CD14-positive monocyte (primary cell): ENCODE results near the gene SLC24A3. TPM values are rescaled to one million over a fixed set of nuclear protein-coding genes. Genes with fewer than 3 reads are reported as not detected.

Experiments
- DNase-seq, 3 donors: peaks; one replicate each; pipeline ENCODE4 v3.0.0-alpha.2; 2011 to 2022
- H2AFZ ChIP-seq: 2 replicates; pipeline ENCODE4 v1.6.0; 2012; ENCODE audit warnings: mild to moderate bottlenecking, low read depth, low read length, inconsistent platforms; ENCODE audit not compliant: insufficient read depth, poor library complexity, severe bottlenecking
- H3K27ac ChIP-seq, 2 donors: 1 replicate in 1 of 2; 2 replicates in 1 of 2; pipeline ENCODE4 v1.5.1; 2012 to 2013; ENCODE audit warnings: low read length in 2 of 2, control low read depth in 1 of 2, inconsistent platforms in 1 of 2, low read depth in 1 of 2, mild to moderate bottlenecking in 1 of 2
- H3K27me3 ChIP-seq, 2 donors: one replicate each; pipeline versions ENCODE4 v1.6.0 to v1.6.1; 2011 to 2013; ENCODE audit warnings: low read length in 2 of 2; ENCODE audit not compliant: control insufficient read depth in 2 of 2, insufficient read depth in 2 of 2
- H3K36me3 ChIP-seq, 2 donors: replicated peaks in 1 of 2; 1 replicate in 1 of 2; 2 replicates in 1 of 2; pipeline versions ENCODE4 v1.5.1 to v1.6.1; 2012 to 2013; ENCODE audit warnings: low read length in 2 of 2, control low read depth in 1 of 2, inconsistent platforms in 1 of 2, mild to moderate bottlenecking in 1 of 2; ENCODE audit not compliant: insufficient read depth in 2 of 2, control insufficient read depth in 1 of 2
- H3K4me1 ChIP-seq, 2 donors: 1 replicate in 1 of 2; 2 replicates in 1 of 2; pipeline versions ENCODE4 v1.5.1 to v1.6.1; 2012 to 2013; ENCODE audit warnings: low read length in 2 of 2, control low read depth in 1 of 2, inconsistent platforms in 1 of 2, mild to moderate bottlenecking in 1 of 2, moderate library complexity in 1 of 2; ENCODE audit not compliant: insufficient read depth in 2 of 2, control insufficient read depth in 1 of 2
- H3K4me2 ChIP-seq: replicated peaks from 2 replicates; pipeline ENCODE3; 2012; ENCODE audit warnings: low read length, moderate library complexity, mild to moderate bottlenecking; ENCODE audit not compliant: poor library complexity, severe bottlenecking; ENCODE audit errors: extremely low read depth
- H3K4me3 ChIP-seq, 3 experiments: fragments of 200-600 bp in 1 of 3; sonication (generic) in 1 of 3; replicated peaks in 1 of 3; 1 replicate in 2 of 3; 2 replicates in 1 of 3; pipeline ENCODE4 v1.5.1; 2011 to 2013; ENCODE audit warnings: low read length in 3 of 3, mild to moderate bottlenecking in 3 of 3, control low read depth in 2 of 3, low read depth in 2 of 3, inconsistent platforms in 1 of 3, moderate library complexity in 1 of 3
- H3K79me2 ChIP-seq: 2 replicates; pipeline ENCODE4 v1.6.0; 2012; ENCODE audit warnings: mild to moderate bottlenecking, control low read depth, inconsistent platforms, low read length, moderate library complexity; ENCODE audit not compliant: insufficient read depth
- H3K9ac ChIP-seq: 2 replicates; pipeline ENCODE4 v1.6.0; 2017; ENCODE audit warnings: low read length, mild to moderate bottlenecking; ENCODE audit not compliant: insufficient read depth, poor library complexity, severe bottlenecking
- H3K9me3 ChIP-seq, 2 donors: replicated peaks in 1 of 2; 1 replicate in 1 of 2; 2 replicates in 1 of 2; pipeline versions ENCODE4 v1.5.1 to v1.6.1; 2012 to 2013; ENCODE audit warnings: low read length in 2 of 2, control low read depth in 1 of 2; ENCODE audit not compliant: control insufficient read depth in 1 of 2, insufficient read depth in 1 of 2
- H4K20me1 ChIP-seq: 2 replicates; pipeline ENCODE4 v1.6.0; 2012; ENCODE audit warnings: mild to moderate bottlenecking, low read length, control low read depth, moderate library complexity; ENCODE audit not compliant: insufficient read depth
- H3K27ac Mint-ChIP-seq, 7 donors: one replicate each; pipeline ENCODE4 v1.8.0; 2020; ENCODE audit warnings: mild to moderate bottlenecking in 7 of 7, mixed read lengths in 7 of 7, moderate library complexity in 6 of 7, inconsistent platforms in 2 of 7
- H3K27me3 Mint-ChIP-seq, 3 donors: one replicate each; pipeline ENCODE4 v1.8.0; 2021 to 2022; ENCODE audit warnings: low read depth in 3 of 3, mild to moderate bottlenecking in 3 of 3, mixed read lengths in 3 of 3, moderate library complexity in 3 of 3, inconsistent platforms in 1 of 3
- H3K36me3 Mint-ChIP-seq, 2 donors: one replicate each; pipeline ENCODE4 v1.8.0; 2020; ENCODE audit warnings: mixed read lengths in 2 of 2, inconsistent platforms in 1 of 2, mild to moderate bottlenecking in 1 of 2
- H3K4me1 Mint-ChIP-seq: one replicate; pipeline ENCODE4 v1.8.0; 2020; ENCODE audit warnings: mild to moderate bottlenecking, mixed read lengths
- H3K4me3 Mint-ChIP-seq, 2 donors: one replicate each; pipeline ENCODE4 v1.8.0; 2020; ENCODE audit warnings: mild to moderate bottlenecking in 2 of 2, mixed read lengths in 2 of 2, moderate library complexity in 1 of 2
- H3K9me3 Mint-ChIP-seq, 7 donors: one replicate each; pipeline ENCODE4 v1.8.0; 2020 to 2022; ENCODE audit warnings: mixed read lengths in 7 of 7, mild to moderate bottlenecking in 6 of 7, moderate library complexity in 6 of 7, inconsistent platforms in 2 of 7
- CTCF ChIP-seq: fragments of 200-600 bp; IDR thresholded peaks from one replicate; pipeline ENCODE4 v1.8.0; 2022; ENCODE audit warnings: antibody characterized with exemption, mild to moderate bottlenecking
- WGBS: methylation state at CpG from one replicate; pipeline ENCODE4 v1.1.5; 2013; ENCODE audit warnings: missing lambda C conversion rate; ENCODE audit not compliant: insufficient coverage; 5-methylcytosine and 5-hydroxymethylcytosine counted together
- intact Hi-C, 2 donors: fragments of 100-400 bp; cut with micrococcal nuclease; formaldehyde crosslinking; loops; one replicate each; pipeline versions ENCODE4 v1.15.0 to v1.15.1; 2023
- polyA plus RNA-seq, 3 donors: library from polyadenylated mRNA; depleted of rRNA in 1 of 3; unstranded in 2 of 3; stranded (reverse) in 1 of 3; fragments of 300-500 nt in 2 of 3; fragments of >200 nt in 1 of 3; fragmentation: Illumina TruSeq in 2 of 3; gene quantifications; 1 replicate in 2 of 3; 2 replicates in 1 of 3; pipeline ENCODE4 v1.2.3, GENCODE V29; 2012 to 2021

Gene SLC24A3
- polyA plus RNA-seq, 3 donors = 0.04 to 0.08 TPM; not detected in 1

GRCh38 chr20:19758133-19758500, 545.7 kb downstream of the SLC24A3 start, which contains the start of gene RIN2:
Gene RIN2 (plus strand): TSS chr20:19758258. CDS start chr20:19889602, 131,344 bp downstream.
- WGBS = under 1% methylated on average over 23 of the region's 25 CpGs
- H4K20me1 ChIP-seq = peaks cover 5% of the 10 kb centered on the region
- peaks cover 36% of the 10 kb centered on the region for H3K4me1 Mint-ChIP-seq
- H3K27me3 ChIP-seq = no peaks in the 10 kb centered on the region
- peak within 1 kb of the TSS; percentile 87 for H2AFZ ChIP-seq
- no peaks in the 10 kb centered on the region for H3K9me3 ChIP-seq
- H3K36me3 ChIP-seq = peaks cover 0 to 7% of the 10 kb centered on the region in 2 donors
- peak within 1 kb of the TSS; percentile 94 to 97 for H3K27ac ChIP-seq
- peak within 1 kb of the TSS; percentile 98 for H3K4me2 ChIP-seq
- intact Hi-C loops = loop anchor here in 1 of 2 donors (5.0 kb wide), 1 partner anchor 61 kb away; no protein-coding TSS in a partner anchor
- H3K9me3 Mint-ChIP-seq = no peaks in the 10 kb centered on the region
- peak within 1 kb of the TSS; percentile 58 to 88 (median 66) for H3K4me3 ChIP-seq
- H3K4me3 Mint-ChIP-seq = peak within 1 kb of the TSS; percentile 94 to 98
- peak within 1 kb of the TSS; percentile 92 for H3K9ac ChIP-seq
- no peak for DNase-seq
- TF ChIP-seq CTCF = no peak
- H3K27ac Mint-ChIP-seq = peak within 1 kb of the TSS; percentile 89 to 98 (median 96)
- H3K4me1 ChIP-seq = peaks cover 35 to 39% of the 10 kb centered on the region in 2 donors
- H3K36me3 Mint-ChIP-seq = peaks cover 17 to 28% of the 10 kb centered on the region in 2 donors
- peaks cover 29% of the 10 kb centered on the region for H3K79me2 ChIP-seq
- peaks cover 3 to 8% (median 4%) of the 10 kb centered on the region in 3 donors for H3K27me3 Mint-ChIP-seq

GRCh38 chr20:19758501-19759331, 546.3 kb downstream of the SLC24A3 start:
- H3K4me3 Mint-ChIP-seq = peak overlapping the region; percentile 94 to 98
- H3K4me1 ChIP-seq = peaks cover 35 to 39% of the 10 kb centered on the region in 2 donors
- intact Hi-C loops = loop anchor here in 1 of 2 donors (5.0 kb wide), 1 partner anchor 61 kb away; no protein-coding TSS in a partner anchor
- H3K4me1 Mint-ChIP-seq = peaks cover 36% of the 10 kb centered on the region
- peak overlapping the region; percentile 58 to 88 (median 66) for H3K4me3 ChIP-seq
- peak overlapping the region; percentile 92 for H3K9ac ChIP-seq
- H4K20me1 ChIP-seq = peaks cover 5% of the 10 kb centered on the region
- H3K27ac Mint-ChIP-seq = peak overlapping the region; percentile 89 to 98 (median 96)
- no peak for TF ChIP-seq CTCF
- H3K36me3 ChIP-seq = peaks cover 0 to 7% of the 10 kb centered on the region in 2 donors
- peaks cover 17 to 28% of the 10 kb centered on the region in 2 donors for H3K36me3 Mint-ChIP-seq
- H3K9me3 Mint-ChIP-seq = no peaks in the 10 kb centered on the region
- peaks cover 29% of the 10 kb centered on the region for H3K79me2 ChIP-seq
- H3K27me3 ChIP-seq = no peaks in the 10 kb centered on the region
- H3K9me3 ChIP-seq = no peaks in the 10 kb centered on the region
- H3K27me3 Mint-ChIP-seq = peaks cover 3 to 8% (median 4%) of the 10 kb centered on the region in 3 donors
- H2AFZ ChIP-seq = peak overlapping the region; percentile 87
- H3K4me2 ChIP-seq = peak overlapping the region; percentile 98
- peak; percentile 70 to 90 (median 75) for DNase-seq
- peak overlapping the region; percentile 94 to 97 for H3K27ac ChIP-seq
- WGBS = under 1% methylated on average over 52 of the region's 54 CpGs
